T-cell (primary cell): ENCODE data around the gene PARD3. TPM values are rescaled to one million over a fixed set of nuclear protein-coding genes. Genes with fewer than 3 reads are reported as not detected.
"Not testable (repeated sequence)": the region's sequence is repeated elsewhere in the genome, so short reads cannot be mapped to it uniquely, and the experiment has no call there.

Experiments
- ATAC-seq, 4 experiments: fragments of 200-7000 bp in 3 of 4; fragments of 150-1000 bp in 1 of 4; cut with Tn5 transposase; replicated peaks in 1 of 4; 1 replicate in 3 of 4; 2 replicates in 1 of 4; pipeline ENCODE4 v1.10.0; 2021; ENCODE audit warnings: moderate library complexity in 3 of 4, mild to moderate bottlenecking in 2 of 4, moderate number of reproducible peaks in 1 of 4
- CTCF ChIA-PET, 2 donors: fragments of 300-600 bp; sonication (Branson Sonifier 250); formaldehyde crosslinking; loops; one replicate each; lab custom pipeline; 2022; ENCODE audit warnings: antibody characterized with exemption in 2 of 2; lab: Charles Lee
- POLR2A ChIA-PET, 2 donors: fragments of 300-600 bp; sonication (Branson Sonifier 250); formaldehyde crosslinking; loops; one replicate each; lab custom pipeline; 2022; ENCODE audit warnings: antibody characterized with exemption in 2 of 2; lab: Charles Lee
- DNase-seq, 35 experiments: peaks; one replicate each; pipeline versions ENCODE4 v3.0.0 to v3.0.0-alpha.2; 2013 to 2023
- H3K27ac ChIP-seq: one replicate; pipeline ENCODE4 v1.5.1; 2013; ENCODE audit warnings: low read length
- H3K27me3 ChIP-seq, 2 experiments: replicated peaks in 1 of 2; 1 replicate in 1 of 2; 2 replicates in 1 of 2; pipeline versions ENCODE4 v1.6.1 to v1.7.0; 2013; ENCODE audit warnings: low read length in 1 of 2, mixed read lengths in 1 of 2; ENCODE audit not compliant: control insufficient read depth in 2 of 2, insufficient read depth in 2 of 2; ENCODE audit errors: extremely low read depth in 1 of 2
- H3K36me3 ChIP-seq, 2 donors: 1 replicate in 1 of 2; 2 replicates in 1 of 2; pipeline versions ENCODE4 v1.6.1 to v1.7.0; 2013; ENCODE audit warnings: low read length in 1 of 2; ENCODE audit not compliant: control insufficient read depth in 2 of 2, insufficient read depth in 1 of 2; ENCODE audit errors: extremely low read depth in 1 of 2
- H3K4me1 ChIP-seq, 2 experiments: 1 replicate in 1 of 2; 2 replicates in 1 of 2; pipeline versions ENCODE4 v1.6.1 to v1.7.0; 2013; ENCODE audit warnings: low read length in 2 of 2, mixed read lengths in 1 of 2; ENCODE audit not compliant: insufficient read depth in 2 of 2, control insufficient read depth in 1 of 2; ENCODE audit errors: extremely low read depth in 1 of 2
- H3K4me3 ChIP-seq, 2 donors: 1 replicate in 1 of 2; 2 replicates in 1 of 2; pipeline versions ENCODE4 v1.5.1 to v1.7.0; 2013; ENCODE audit warnings: mild to moderate bottlenecking in 2 of 2, low read length in 1 of 2, moderate library complexity in 1 of 2; ENCODE audit not compliant: control insufficient read depth in 1 of 2; ENCODE audit errors: extremely low read depth in 1 of 2
- H3K9me3 ChIP-seq: 2 replicates; pipeline ENCODE4 v1.7.0; 2013
- H3K27ac Mint-ChIP-seq, 2 donors: one replicate each; pipeline ENCODE4 v1.8.0; 2020 to 2021; ENCODE audit warnings: mild to moderate bottlenecking in 2 of 2, mixed read lengths in 2 of 2
- H3K27me3 Mint-ChIP-seq, 2 donors: one replicate each; pipeline ENCODE4 v1.8.0; 2021 to 2022; ENCODE audit warnings: mixed read lengths in 2 of 2
- H3K36me3 Mint-ChIP-seq: one replicate; pipeline ENCODE4 v1.8.0; 2021; ENCODE audit warnings: mixed read lengths
- H3K4me1 Mint-ChIP-seq, 3 donors: one replicate each; pipeline ENCODE4 v1.8.0; 2020 to 2022; ENCODE audit warnings: mixed read lengths in 3 of 3, mild to moderate bottlenecking in 1 of 3
- H3K4me3 Mint-ChIP-seq, 3 donors: one replicate each; pipeline ENCODE4 v1.8.0; 2020 to 2022; ENCODE audit warnings: mild to moderate bottlenecking in 3 of 3, mixed read lengths in 3 of 3, moderate library complexity in 3 of 3
- H3K9me3 Mint-ChIP-seq, 3 donors: one replicate each; pipeline ENCODE4 v1.8.0; 2020 to 2022; ENCODE audit warnings: mixed read lengths in 3 of 3
- WGBS: methylation state at CpG from one replicate; pipeline ENCODE4 v1.1.5; 2013; ENCODE audit warnings: missing lambda C conversion rate; ENCODE audit not compliant: insufficient coverage; 5-methylcytosine and 5-hydroxymethylcytosine counted together
- total RNA-seq, 35 experiments: library from RNA in 6 of 35; stranded (reverse) in 6 of 35; fragments of 120-200 nt in 1 of 35; gene quantifications; one replicate each; pipeline versions ENCODE4 v1.2.1 to v1.2.4 and lab custom pipeline; 2013 to 2026

The PARD3 gene
- total RNA-seq, 5 donors from 2014 or later (not counting 1 experiment from before 2014, with no cell fraction given) = 0.36 to 0.92 (median 0.65) TPM

GRCh38 chr10:34756584-34756983 is 58.5 kb downstream of the PARD3 start:
- H3K27me3 ChIP-seq = no peaks in the 10 kb centered on the region
- H3K4me3 Mint-ChIP-seq = no peak overlapping the region
- peaks cover 0 to 6% of the 10 kb centered on the region in 2 donors for H3K27me3 Mint-ChIP-seq
- no peak overlapping the region for H3K27ac Mint-ChIP-seq
- no peaks in the 10 kb centered on the region for H3K36me3 Mint-ChIP-seq
- ChIA-PET POLR2A (no interaction called here), CTCF (no interaction called here)
- ATAC-seq (no peak), DNase-seq (no peak)
- no peaks in the 10 kb centered on the region for H3K9me3 Mint-ChIP-seq
- H3K4me1 Mint-ChIP-seq = no peaks in the 10 kb centered on the region
- H3K9me3 ChIP-seq = no peaks in the 10 kb centered on the region
- H3K27ac ChIP-seq = no peak overlapping the region
- H3K4me3 ChIP-seq = no peak overlapping the region
- no peaks in the 10 kb centered on the region for H3K4me1 ChIP-seq
- H3K36me3 ChIP-seq = no peaks in the 10 kb centered on the region
- 78% methylated on average over 1 of the region's 3 CpGs for WGBS

GRCh38 chr10:34753014-34753757 is 61.9 kb downstream of the PARD3 start:
- Histone ChIP-seq H3K27me3 (no peaks in the 10 kb centered on the region), H3K4me1 (peaks cover 0 to 2% of the 10 kb centered on the region in 2 experiments), H3K27ac (no peak overlapping the region), H3K36me3 (no peaks in the 10 kb centered on the region), H3K4me3 (no peak overlapping the region), H3K9me3 (no peaks in the 10 kb centered on the region)
- Mint-ChIP-seq H3K27ac (no peak overlapping the region), H3K9me3 (no peaks in the 10 kb centered on the region), H3K4me1 (peaks cover 0 to 9% (median 0%) of the 10 kb centered on the region in 3 donors), H3K36me3 (no peaks in the 10 kb centered on the region), H3K4me3 (no peak overlapping the region), H3K27me3 (peaks cover 3 to 8% of the 10 kb centered on the region in 2 donors)
- WGBS = 42% methylated on average over 3 of the region's 5 CpGs
- DNase-seq (no peak), ATAC-seq (no peak)
- POLR2A ChIA-PET = no interaction called here
- CTCF ChIA-PET = interaction anchor here in 1 of 2 donors (0.9 kb wide), 1 partner anchor 17 kb away, joined by 5 read pairs; no protein-coding TSS in a partner anchor

GRCh38 chr10:34751272-34751671 is 63.8 kb downstream of the PARD3 start:
- no peaks in the 10 kb centered on the region for H3K9me3 Mint-ChIP-seq
- peaks cover 0 to 2% of the 10 kb centered on the region in 2 experiments for H3K4me1 ChIP-seq
- no peaks in the 10 kb centered on the region for H3K36me3 ChIP-seq
- H3K27me3 Mint-ChIP-seq = peaks cover 3 to 8% of the 10 kb centered on the region in 2 donors
- 100% methylated on average over 1 of the region's 2 CpGs for WGBS
- H3K9me3 ChIP-seq = no peaks in the 10 kb centered on the region
- H3K4me1 Mint-ChIP-seq = peaks cover 0 to 9% (median 0%) of the 10 kb centered on the region in 3 donors
- ChIA-PET POLR2A (interaction anchor here in 1 of 2 donors (0.6 kb wide), 1 partner anchor 1394 kb away, joined by 3 read pairs; no protein-coding TSS in a partner anchor), CTCF (no interaction called here)
- H3K27me3 ChIP-seq = no peaks in the 10 kb centered on the region
- no peaks in the 10 kb centered on the region for H3K36me3 Mint-ChIP-seq
- no peak overlapping the region for H3K4me3 ChIP-seq
- H3K4me3 Mint-ChIP-seq = no peak overlapping the region
- H3K27ac Mint-ChIP-seq = no peak overlapping the region
- DNase-seq = no peak
- H3K27ac ChIP-seq = no peak overlapping the region
- no peak for ATAC-seq

- H3K4me1 Mint-ChIP-seq, H3K4me3 ChIP-seq, H3K4me1 ChIP-seq, H3K27ac ChIP-seq, H3K27ac Mint-ChIP-seq, ATAC-seq, H3K4me3 Mint-ChIP-seq, H3K9me3 ChIP-seq, H3K9me3 Mint-ChIP-seq, H3K36me3 Mint-ChIP-seq, H3K27me3 Mint-ChIP-seq, POLR2A ChIA-PET, DNase-seq, CTCF ChIA-PET, H3K27me3 ChIP-seq, H3K36me3 ChIP-seq: not testable (repeated sequence)
- no CpG with 5 or more reads among the region's 7 CpGs for WGBS
Measured at GRCh38 chr10:34750795-34751194, 64.3 kb downstream of the PARD3 start.

- Mint-ChIP-seq H3K27ac (no peak overlapping the region), H3K4me1 (peaks cover 0 to 9% (median 0%) of the 10 kb centered on the region in 3 donors), H3K27me3 (peaks cover 3 to 13% of the 10 kb centered on the region in 2 donors), H3K36me3 (no peaks in the 10 kb centered on the region), H3K9me3 (no peaks in the 10 kb centered on the region), H3K4me3 (no peak overlapping the region)
- DNase-seq (no peak), ATAC-seq (no peak)
- Histone ChIP-seq H3K36me3 (no peaks in the 10 kb centered on the region), H3K27me3 (peaks cover 0 to 2% of the 10 kb centered on the region in 2 experiments), H3K27ac (no peak overlapping the region), H3K4me1 (peaks cover 0 to 2% of the 10 kb centered on the region in 2 experiments), H3K4me3 (no peak overlapping the region), H3K9me3 (no peaks in the 10 kb centered on the region)
- ChIA-PET CTCF (no interaction called here), POLR2A (no interaction called here)
- WGBS = 100% methylated on average over 1 of the region's 4 CpGs
Measured at GRCh38 chr10:34748767-34749166, 66.3 kb downstream of the PARD3 start.

GRCh38 chr10:34748357-34748756 is 66.7 kb downstream of the PARD3 start:
- H3K36me3 Mint-ChIP-seq = no peaks in the 10 kb centered on the region
- ChIA-PET CTCF (no interaction called here), POLR2A (no interaction called here)
- H3K27ac Mint-ChIP-seq = no peak overlapping the region
- no peaks in the 10 kb centered on the region for H3K9me3 Mint-ChIP-seq
- peaks cover 0 to 9% (median 0%) of the 10 kb centered on the region in 3 donors for H3K4me1 Mint-ChIP-seq
- peaks cover 0 to 2% of the 10 kb centered on the region in 2 experiments for H3K27me3 ChIP-seq
- ATAC-seq (no peak), DNase-seq (no peak)
- peaks cover 0 to 2% of the 10 kb centered on the region in 2 experiments for H3K4me1 ChIP-seq
- WGBS = 100% methylated on average over 3 of the region's 6 CpGs
- no peak overlapping the region for H3K4me3 ChIP-seq
- H3K27me3 Mint-ChIP-seq = peaks cover 5 to 15% of the 10 kb centered on the region in 2 donors
- H3K4me3 Mint-ChIP-seq = no peak overlapping the region
- no peaks in the 10 kb centered on the region for H3K36me3 ChIP-seq
- no peaks in the 10 kb centered on the region for H3K9me3 ChIP-seq
- no peak overlapping the region for H3K27ac ChIP-seq
